ENCODE measurements around the gene VEGFD. TPM values are rescaled to one million over a fixed set of nuclear protein-coding genes. Genes with fewer than 3 reads are reported as not detected.

VEGFD gene
- total and polyA plus RNA-seq, 2 donors (not counting 1 experiment from before 2014, with no cell fraction given) = 2.0 to 7.9 TPM

GRCh38 chrX:15322072-15322471 lies 62.1 kb downstream of the VEGFD start:
- H3K9me3 ChIP-seq (ENCODE audit: control insufficient read depth, insufficient read depth, low read depth, low read length) = no peaks in the 10 kb centered on the region
- no peak overlapping the region for H3K9ac ChIP-seq (ENCODE audit: insufficient read depth, low read length)
- DNase-seq (ENCODE audit: low read depth in 2 of 2) = no peak
- no peaks in the 10 kb centered on the region for H4K20me1 ChIP-seq (ENCODE audit: control insufficient read depth, extremely low read depth, insufficient read depth, low read length)
- H3K4me3 ChIP-seq (replicated peaks in 1 of 4; ENCODE audit: control extremely low read depth in 1 of 4, insufficient read depth in 1 of 4, low read depth in 3 of 4, low read length in 4 of 4) = no peak overlapping the region
- H2AFZ ChIP-seq (ENCODE audit: low read length) = no peak overlapping the region
- H3K4me2 ChIP-seq (ENCODE audit: extremely low read depth, insufficient read depth, low read length) = no peak overlapping the region
- TF ChIP-seq EZH2 (IDR thresholded peaks at IDR 0.05; ENCODE audit: low read length, missing control alignments) = no peak
- TF ChIP-seq CTCF (conservative IDR thresholded peaks at IDR 0.05 in 1 of 2, IDR thresholded peaks at IDR 0.05 in 1 of 2; ENCODE audit: low read depth in 1 of 2, low read length in 2 of 2) = no peak
- no peaks in the 10 kb centered on the region for H3K4me1 ChIP-seq (ENCODE audit: control insufficient read depth, extremely low read depth, insufficient read depth, low read length)
- no peaks in the 10 kb centered on the region for H3K36me3 ChIP-seq (ENCODE audit: control insufficient read depth, insufficient read depth, low read length)
- H3K79me2 ChIP-seq (ENCODE audit: control insufficient read depth, insufficient read depth, low read length) = no peaks in the 10 kb centered on the region
- H3K27ac ChIP-seq (ENCODE audit: insufficient read depth, low read length) = no peak overlapping the region
- no peaks in the 10 kb centered on the region for H3K27me3 ChIP-seq (ENCODE audit: control insufficient read depth, insufficient read depth, low read length)

- Histone ChIP-seq H2AFZ (ENCODE audit: low read length) (no peak overlapping the region), H3K27ac (ENCODE audit: insufficient read depth, low read length) (no peak overlapping the region), H3K36me3 (ENCODE audit: control insufficient read depth, insufficient read depth, low read length) (no peaks in the 10 kb centered on the region), H4K20me1 (ENCODE audit: control insufficient read depth, extremely low read depth, insufficient read depth, low read length) (no peaks in the 10 kb centered on the region), H3K9me3 (ENCODE audit: control insufficient read depth, insufficient read depth, low read depth, low read length) (no peaks in the 10 kb centered on the region), H3K4me2 (ENCODE audit: extremely low read depth, insufficient read depth, low read length) (no peak overlapping the region), H3K4me1 (ENCODE audit: control insufficient read depth, extremely low read depth, insufficient read depth, low read length) (no peaks in the 10 kb centered on the region), H3K9ac (ENCODE audit: insufficient read depth, low read length) (no peak overlapping the region), H3K27me3 (ENCODE audit: control insufficient read depth, insufficient read depth, low read length) (no peaks in the 10 kb centered on the region), H3K4me3 (replicated peaks in 1 of 4; ENCODE audit: control extremely low read depth in 1 of 4, insufficient read depth in 1 of 4, low read depth in 3 of 4, low read length in 4 of 4) (no peak overlapping the region), H3K79me2 (ENCODE audit: control insufficient read depth, insufficient read depth, low read length) (no peaks in the 10 kb centered on the region)
- TF ChIP-seq EZH2 (IDR thresholded peaks at IDR 0.05; ENCODE audit: low read length, missing control alignments) (no peak), CTCF (conservative IDR thresholded peaks at IDR 0.05 in 1 of 2, IDR thresholded peaks at IDR 0.05 in 1 of 2; ENCODE audit: low read depth in 1 of 2, low read length in 2 of 2) (no peak)
- no peak for DNase-seq (ENCODE audit: low read depth in 2 of 2)
Measured at GRCh38 chrX:15321447-15321846, 62.8 kb downstream of the VEGFD start.

GRCh38 chrX:15320297-15320696 lies 63.9 kb downstream of the VEGFD start:
- DNase-seq (ENCODE audit: low read depth in 2 of 2) = no peak
- no peaks in the 10 kb centered on the region for H3K9me3 ChIP-seq (ENCODE audit: control insufficient read depth, insufficient read depth, low read depth, low read length)
- H3K4me2 ChIP-seq (ENCODE audit: extremely low read depth, insufficient read depth, low read length) = no peak overlapping the region
- H3K79me2 ChIP-seq (ENCODE audit: control insufficient read depth, insufficient read depth, low read length) = no peaks in the 10 kb centered on the region
- H3K4me1 ChIP-seq (ENCODE audit: control insufficient read depth, extremely low read depth, insufficient read depth, low read length) = no peaks in the 10 kb centered on the region
- no peak overlapping the region for H3K9ac ChIP-seq (ENCODE audit: insufficient read depth, low read length)
- H2AFZ ChIP-seq (ENCODE audit: low read length) = no peak overlapping the region
- H3K36me3 ChIP-seq (ENCODE audit: control insufficient read depth, insufficient read depth, low read length) = no peaks in the 10 kb centered on the region
- no peak overlapping the region for H3K4me3 ChIP-seq (replicated peaks in 1 of 4; ENCODE audit: control extremely low read depth in 1 of 4, insufficient read depth in 1 of 4, low read depth in 3 of 4, low read length in 4 of 4)
- no peak overlapping the region for H3K27ac ChIP-seq (ENCODE audit: insufficient read depth, low read length)
- no peaks in the 10 kb centered on the region for H4K20me1 ChIP-seq (ENCODE audit: control insufficient read depth, extremely low read depth, insufficient read depth, low read length)
- H3K27me3 ChIP-seq (ENCODE audit: control insufficient read depth, insufficient read depth, low read length) = no peaks in the 10 kb centered on the region
- TF ChIP-seq CTCF (conservative IDR thresholded peaks at IDR 0.05 in 1 of 2, IDR thresholded peaks at IDR 0.05 in 1 of 2; ENCODE audit: low read depth in 1 of 2, low read length in 2 of 2) (no peak), EZH2 (IDR thresholded peaks at IDR 0.05; ENCODE audit: low read length, missing control alignments) (no peak)
